ENCODE data around the gene PGAP1.

PGAP1 gene

GRCh38 chr2:196884368-196884767, 42.1 kb downstream of the PGAP1 start:
- DNase-seq (ENCODE audit: low spot score): no peak

DNA sequence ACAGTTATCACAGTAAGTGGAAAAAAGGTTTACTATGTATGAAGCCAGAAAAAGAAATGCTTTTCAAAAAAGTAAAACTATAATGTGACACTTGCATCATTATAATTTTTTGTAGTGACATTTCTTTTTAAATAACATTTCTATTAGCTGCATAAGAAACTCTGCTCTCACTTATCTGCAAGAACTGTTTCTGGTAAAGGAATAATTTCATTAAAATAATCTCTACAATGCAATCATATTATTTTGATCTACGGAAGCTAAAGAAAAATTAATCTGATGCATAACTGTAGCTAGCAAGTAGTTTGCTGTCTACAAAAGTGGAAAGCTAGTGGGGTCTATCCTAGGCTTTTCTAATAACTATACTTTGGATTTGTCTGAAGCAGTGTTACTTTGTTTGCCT, 50.1 kb downstream of the PGAP1 start:
- no peak for DNase-seq (ENCODE audit: low spot score)

- DNase-seq (ENCODE audit: low spot score): no peak
Measured at GRCh38 chr2:196875414-196875813, 51.1 kb downstream of the PGAP1 start.

- DNase-seq (ENCODE audit: low spot score): no peak
Measured at GRCh38 chr2:196873511-196873910, 53.0 kb downstream of the PGAP1 start.

- DNase-seq (ENCODE audit: low spot score): no peak
Measured at GRCh38 chr2:196854629-196855028, 71.9 kb downstream of the PGAP1 start.

DNA sequence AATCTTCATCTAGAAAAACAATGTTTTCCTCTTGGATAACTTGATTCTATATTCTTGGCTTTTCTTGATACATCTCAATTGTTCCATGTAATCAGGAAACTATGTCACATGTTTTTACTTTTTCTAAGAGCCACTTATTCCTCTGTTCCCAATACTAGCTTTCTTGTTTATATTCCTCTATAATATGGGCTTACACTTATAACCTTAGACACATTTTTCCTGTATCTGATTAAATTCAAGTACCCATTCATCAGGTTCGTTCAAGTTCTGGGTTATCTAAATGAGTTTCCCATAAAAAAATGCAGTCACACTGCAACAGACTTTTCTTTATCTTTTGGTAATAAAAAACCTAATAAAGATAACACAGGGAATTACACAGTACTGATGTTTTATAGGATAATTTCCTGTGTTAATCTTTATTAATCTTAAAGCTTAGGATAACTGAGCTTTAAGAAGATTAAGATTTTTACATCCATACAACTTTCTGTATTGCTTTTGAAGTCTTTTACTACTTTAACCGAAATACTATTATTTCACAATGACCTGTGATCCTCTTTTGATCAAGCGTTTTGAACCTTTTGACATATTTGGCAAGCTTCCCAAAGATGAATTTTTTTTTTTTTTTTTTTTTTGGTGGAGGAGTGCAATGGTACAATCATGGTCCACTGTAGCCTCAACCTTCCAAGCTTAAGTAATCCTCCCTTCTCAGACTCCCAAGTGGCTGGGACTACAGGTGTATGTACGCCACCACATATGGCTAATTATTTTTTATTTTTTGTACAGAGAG, 73.0 kb downstream of the PGAP1 start:
- DNase-seq (ENCODE audit: low spot score): no peak

GRCh38 chr2:196851088-196851487, 75.4 kb downstream of the PGAP1 start:
- no peak for DNase-seq (ENCODE audit: low spot score)

DNA sequence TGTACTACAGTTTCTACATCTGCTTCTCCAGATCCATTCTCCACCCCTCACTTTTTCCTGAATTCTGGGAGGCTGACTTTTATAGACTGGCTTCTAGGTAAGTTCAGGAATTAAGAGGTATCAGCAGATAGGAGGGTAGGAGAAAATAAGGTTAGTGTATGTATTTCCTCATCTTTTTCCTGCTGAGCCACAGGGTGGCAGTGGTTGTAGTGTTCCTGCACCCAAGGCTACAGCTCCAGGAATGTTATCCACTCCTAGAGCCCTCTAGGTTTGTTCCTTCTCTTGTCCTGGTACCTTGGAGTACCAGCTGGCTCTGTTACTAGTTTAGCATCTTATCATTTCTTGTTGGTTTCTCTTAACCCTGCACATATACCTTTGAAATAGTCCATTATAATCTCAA, 76.6 kb downstream of the PGAP1 start:
- DNase-seq (ENCODE audit: low spot score): peak; percentile 17

DNA sequence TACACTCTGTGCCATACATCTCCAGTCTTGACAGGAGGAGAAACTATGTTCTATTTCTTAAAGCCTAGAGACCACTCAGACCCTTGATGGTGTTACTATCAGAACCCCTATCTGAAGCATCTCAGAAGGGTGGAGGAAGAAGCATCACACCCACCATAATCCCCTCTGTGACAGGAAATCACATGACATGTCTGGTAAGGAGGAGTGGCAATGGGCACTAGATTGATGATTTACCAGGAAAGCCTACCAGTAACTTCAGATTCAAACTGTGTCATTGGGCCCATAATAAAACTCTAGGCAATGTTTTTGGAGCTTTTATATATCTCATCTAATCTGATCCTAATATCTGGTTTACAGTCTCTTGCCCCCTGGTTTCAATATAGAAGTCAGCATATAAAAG, 80.2 kb downstream of the PGAP1 start:
- DNase-seq (ENCODE audit: low spot score): no peak

- DNase-seq (ENCODE audit: low spot score): no peak
Measured at GRCh38 chr2:196845371-196845770, 81.1 kb downstream of the PGAP1 start.

DNA sequence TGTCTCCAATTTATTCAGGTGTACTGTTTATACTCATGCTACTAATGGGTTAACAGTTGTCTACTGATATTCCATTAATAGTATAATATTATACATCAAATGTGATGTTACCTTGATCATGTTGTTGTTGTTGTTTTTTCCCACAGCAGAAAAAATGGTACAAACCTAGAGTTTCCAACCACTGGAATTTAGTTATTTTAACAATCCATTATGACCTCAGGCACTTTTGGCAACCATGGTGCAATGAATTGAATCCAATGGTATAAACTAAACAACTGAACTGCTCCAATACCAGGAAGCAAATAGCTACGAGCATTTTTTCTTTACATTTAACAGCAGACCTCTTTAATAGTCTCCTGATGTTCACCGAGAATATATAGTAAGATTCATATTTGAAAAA, 86.3 kb downstream of the PGAP1 start:
- DNase-seq (ENCODE audit: low spot score): no peak

- no peak for DNase-seq (ENCODE audit: low spot score)
Measured at GRCh38 chr2:196839574-196839973, 86.9 kb downstream of the PGAP1 start.

GRCh38 chr2:196836440-196836839, 90.1 kb downstream of the PGAP1 start:
- DNase-seq (ENCODE audit: low spot score): no peak

- DNase-seq (ENCODE audit: low spot score): no peak
Measured at GRCh38 chr2:196830701-196831100, 95.8 kb downstream of the PGAP1 start.

DNA sequence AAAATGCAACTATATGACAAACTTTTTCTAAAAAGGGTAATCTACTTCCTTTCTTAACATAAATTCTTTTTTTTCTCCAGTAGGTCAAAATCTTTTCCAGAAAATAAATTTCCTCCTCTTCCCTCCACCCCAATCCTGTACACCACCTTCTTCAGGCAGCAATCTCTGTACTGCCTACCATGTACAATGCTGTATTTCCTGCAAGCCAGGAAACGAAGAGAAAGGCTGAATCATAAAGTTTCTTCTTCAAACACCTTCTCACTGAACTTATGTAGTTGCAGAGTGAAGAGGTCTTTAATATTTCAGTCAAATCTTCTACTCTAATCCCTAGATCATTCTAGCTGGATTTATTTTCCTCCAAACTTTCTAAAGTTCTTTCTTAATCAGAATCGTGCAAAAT, 99.2 kb downstream of the PGAP1 start:
- DNase-seq (ENCODE audit: low spot score): no peak

DNA sequence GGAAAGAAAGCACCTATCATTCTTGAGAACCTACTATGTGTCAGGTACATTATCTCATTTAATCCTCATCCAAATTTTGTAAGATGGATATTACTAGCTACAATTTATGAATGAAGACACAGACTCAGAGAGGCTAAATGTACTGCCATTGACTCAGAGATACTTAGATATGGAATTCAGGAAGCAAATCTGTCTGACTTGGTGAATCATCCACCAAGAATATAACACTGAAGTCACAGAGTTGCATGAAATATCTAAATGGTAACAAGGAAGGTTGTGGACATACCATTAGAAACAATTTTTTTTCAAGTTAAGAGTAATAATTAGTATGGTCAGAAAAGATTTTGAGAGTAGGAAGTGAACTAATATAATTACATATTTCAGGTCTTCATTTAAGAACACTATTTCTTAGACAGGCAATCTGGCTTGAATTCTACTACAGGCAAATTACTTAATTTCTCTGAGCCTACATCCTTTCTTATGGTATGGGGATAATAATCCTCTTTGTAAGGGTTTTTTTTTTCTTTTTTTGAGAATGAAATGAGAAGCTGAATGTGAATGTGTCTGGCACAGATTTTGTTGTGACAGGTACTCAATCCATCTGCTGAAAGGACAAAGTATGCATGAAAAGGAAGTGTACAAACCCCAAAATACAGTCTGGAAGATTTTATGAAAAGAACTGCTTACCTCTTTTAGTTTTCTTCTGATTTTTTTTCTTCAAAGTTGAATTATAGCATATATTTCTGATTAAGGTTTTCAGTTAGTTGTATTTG, 102.6 kb downstream of the PGAP1 start:
- no peak for DNase-seq (ENCODE audit: low spot score)

DNA sequence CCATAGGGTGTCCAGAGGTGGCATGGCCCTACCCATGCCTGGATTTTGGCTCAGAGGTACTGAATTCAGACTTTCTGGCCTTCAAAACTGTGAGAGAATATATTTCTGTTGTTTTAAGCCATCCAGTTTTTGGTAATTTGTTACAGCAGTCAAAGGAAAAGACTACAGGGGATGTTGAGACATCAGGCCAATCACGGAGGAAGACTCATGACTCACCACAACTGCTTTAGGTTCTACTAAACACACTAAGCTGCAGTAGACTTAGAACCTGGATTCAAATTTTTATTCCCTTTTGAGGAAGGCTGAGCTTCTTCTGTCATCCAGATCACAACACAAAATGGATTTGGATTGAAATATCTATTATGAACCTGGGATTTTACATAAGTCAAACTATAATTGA, 105.3 kb downstream of the PGAP1 start:
- DNase-seq (ENCODE audit: low spot score): no peak

DNA sequence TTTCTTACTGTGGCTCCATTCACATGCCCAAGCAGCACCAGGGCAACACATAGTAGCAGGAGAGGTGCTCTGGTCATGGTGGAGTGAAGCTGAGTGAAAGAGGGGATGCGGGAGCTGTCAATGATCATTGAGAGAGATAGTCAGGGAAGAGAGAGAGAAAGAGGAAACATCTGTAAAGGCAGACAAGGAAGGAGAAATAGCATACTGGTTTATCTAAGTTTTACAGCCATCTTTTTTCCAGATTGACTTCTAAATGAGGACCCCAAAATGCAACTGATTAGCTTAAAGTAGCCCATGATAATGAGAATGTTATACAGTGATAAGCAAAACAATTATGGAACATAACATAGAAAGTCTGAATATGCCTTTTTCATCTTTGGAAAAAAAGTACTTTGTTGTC, 117.2 kb downstream of the PGAP1 start, which contains the start of gene C2orf66:
Gene C2orf66 (minus strand): TSS at position 96 of the 400 bp plus-strand sequence. CDS start 19 bp downstream, at position 77.
- DNase-seq (ENCODE audit: low spot score): no peak

- no peak for DNase-seq (ENCODE audit: low spot score)
Measured at GRCh38 chr2:196808083-196808665, 118.3 kb downstream of the PGAP1 start.

- DNase-seq (ENCODE audit: low spot score): no peak
Measured at GRCh38 chr2:196804381-196804780, 122.1 kb downstream of the PGAP1 start.

DNA sequence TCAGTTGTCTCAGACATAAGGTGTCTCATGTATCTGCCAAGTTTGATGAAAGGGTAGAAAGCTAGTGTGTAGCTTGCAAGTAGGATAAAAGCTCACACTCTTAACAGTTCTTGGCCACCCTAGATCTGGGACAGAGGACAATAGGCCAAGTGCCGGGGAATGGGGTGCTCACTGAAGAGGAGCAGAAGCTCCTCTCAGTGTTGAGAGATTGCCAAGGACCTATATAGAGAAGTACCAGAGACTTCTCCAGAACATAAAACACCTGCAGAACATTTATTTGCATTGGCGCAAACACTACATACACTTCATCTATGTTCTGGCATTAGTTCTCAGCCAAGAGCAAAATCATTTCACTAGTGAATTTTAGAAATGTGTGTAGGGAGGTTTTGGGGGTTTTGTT, 124.1 kb downstream of the PGAP1 start:
- DNase-seq (ENCODE audit: low spot score): no peak

GRCh38 chr2:196801674-196802261, 124.7 kb downstream of the PGAP1 start:
- no peak for DNase-seq (ENCODE audit: low spot score)

- DNase-seq (ENCODE audit: low spot score): no peak
Measured at GRCh38 chr2:196798980-196799379, 127.5 kb downstream of the PGAP1 start.

Data from HuH-7.5 (cell line).